ENCODE results near the gene NEIL1.

- no peak for TF ChIP-seq EZH2 (IDR thresholded peaks at IDR 0.05; ENCODE audit: borderline replicate concordance, low read depth, low read length, severe bottlenecking)
- no peak for TF ChIP-seq GATA2 (IDR thresholded peaks at IDR 0.05; ENCODE audit: insufficient read depth, insufficient read length, low read depth, low read length)
- TF ChIP-seq POLR2A (IDR thresholded peaks at IDR 0.05; ENCODE audit: low read depth, low read length) = no peak
- no peak for TF ChIP-seq POLR2AphosphoS5 (IDR thresholded peaks at IDR 0.05; ENCODE audit: insufficient read depth, low read depth, low read length)
- TF ChIP-seq, protein P1, sequence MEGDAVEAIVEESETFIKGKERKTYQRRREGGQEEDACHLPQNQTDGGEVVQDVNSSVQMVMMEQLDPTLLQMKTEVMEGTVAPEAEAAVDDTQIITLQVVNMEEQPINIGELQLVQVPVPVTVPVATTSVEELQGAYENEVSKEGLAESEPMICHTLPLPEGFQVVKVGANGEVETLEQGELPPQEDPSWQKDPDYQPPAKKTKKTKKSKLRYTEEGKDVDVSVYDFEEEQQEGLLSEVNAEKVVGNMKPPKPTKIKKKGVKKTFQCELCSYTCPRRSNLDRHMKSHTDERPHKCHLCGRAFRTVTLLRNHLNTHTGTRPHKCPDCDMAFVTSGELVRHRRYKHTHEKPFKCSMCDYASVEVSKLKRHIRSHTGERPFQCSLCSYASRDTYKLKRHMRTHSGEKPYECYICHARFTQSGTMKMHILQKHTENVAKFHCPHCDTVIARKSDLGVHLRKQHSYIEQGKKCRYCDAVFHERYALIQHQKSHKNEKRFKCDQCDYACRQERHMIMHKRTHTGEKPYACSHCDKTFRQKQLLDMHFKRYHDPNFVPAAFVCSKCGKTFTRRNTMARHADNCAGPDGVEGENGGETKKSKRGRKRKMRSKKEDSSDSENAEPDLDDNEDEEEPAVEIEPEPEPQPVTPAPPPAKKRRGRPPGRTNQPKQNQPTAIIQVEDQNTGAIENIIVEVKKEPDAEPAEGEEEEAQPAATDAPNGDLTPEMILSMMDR (IDR thresholded peaks at IDR 0.05; ENCODE audit: extremely low read depth in 1 of 2, insufficient read depth in 1 of 2, low read depth in 1 of 2, low read length in 2 of 2) = no peak
- TF ChIP-seq JUN (IDR thresholded peaks at IDR 0.05; ENCODE audit: borderline replicate concordance, insufficient read depth, insufficient read length, low read depth) = no peak
- TF ChIP-seq, protein P2, sequence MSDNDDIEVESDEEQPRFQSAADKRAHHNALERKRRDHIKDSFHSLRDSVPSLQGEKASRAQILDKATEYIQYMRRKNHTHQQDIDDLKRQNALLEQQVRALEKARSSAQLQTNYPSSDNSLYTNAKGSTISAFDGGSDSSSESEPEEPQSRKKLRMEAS (IDR thresholded peaks at IDR 0.05; ENCODE audit: insufficient read depth, insufficient read length) = no peak
These were observed 50.7 kb downstream of the NEIL1 start for GRCh38 chr15:75397494-75397893.

Data from endothelial cell of umbilical vein (primary cell).